GM19023 (cell line): ENCODE results near the gene CTSF.
"Not testable (repeated sequence)": the region's sequence is repeated elsewhere in the genome, so short reads cannot be mapped to it uniquely, and the experiment has no call there.

Source experiments
- ATAC-seq: cut with Tn5 transposase; IDR thresholded peaks from one replicate; pipeline ENCODE4 v1.9.1; 2021; ENCODE audit warnings: mild to moderate bottlenecking, moderate library complexity; ENCODE audit not compliant: unreplicated experiment

The CTSF gene

GRCh38 chr11:66559866-66560676, 8.3 kb downstream of the CTSF start:
- no peak for ATAC-seq

GRCh38 chr11:66559142-66559865, 9.1 kb downstream of the CTSF start:
- ATAC-seq: no peak

- no peak for ATAC-seq
Measured at GRCh38 chr11:66557733-66558326, 10.6 kb downstream of the CTSF start.

GRCh38 chr11:66556086-66556485, 12.3 kb downstream of the CTSF start:
- no peak for ATAC-seq

- no peak for ATAC-seq
Measured at GRCh38 chr11:66555416-66555815, 13.0 kb downstream of the CTSF start.

- ATAC-seq: no peak
Measured at GRCh38 chr11:66554602-66555001, 13.8 kb downstream of the CTSF start.

- ATAC-seq: no peak
Measured at GRCh38 chr11:66550887-66551286, 17.5 kb downstream of the CTSF start.

GRCh38 chr11:66549696-66550095, 18.7 kb downstream of the CTSF start:
- ATAC-seq: no peak

GRCh38 chr11:66548774-66549630, 19.4 kb downstream of the CTSF start:
- no peak for ATAC-seq

GRCh38 chr11:66548041-66548440, 20.4 kb downstream of the CTSF start:
- no peak for ATAC-seq

GRCh38 chr11:66547662-66548009, 20.8 kb downstream of the CTSF start:
- ATAC-seq: no peak

GRCh38 chr11:66546966-66547661, 21.3 kb downstream of the CTSF start:
- ATAC-seq: no peak

GRCh38 chr11:66546368-66546965, 21.9 kb downstream of the CTSF start, which contains the start of gene ACTN3:
ACTN3 (plus strand) TSS chr11:66546903; CDS start chr11:66546938, 35 bp downstream.
- no peak for ATAC-seq

GRCh38 chr11:66545701-66546367, 22.6 kb downstream of the CTSF start, which contains the start of gene ZDHHC24:
ZDHHC24 (minus strand) TSS chr11:66546048; CDS start chr11:66546003, 45 bp downstream.
- ATAC-seq: peak; percentile 83

GRCh38 chr11:66544952-66545351, 23.5 kb downstream of the CTSF start:
- not testable (repeated sequence) for ATAC-seq

- no peak for ATAC-seq
Measured at GRCh38 chr11:66543263-66544107, 24.9 kb downstream of the CTSF start.

GRCh38 chr11:66542362-66542761, 26.0 kb downstream of the CTSF start:
- ATAC-seq: no peak

GRCh38 chr11:66541892-66542291, 26.5 kb downstream of the CTSF start:
- no peak for ATAC-seq
